Upper lobe of left lung (tissue), 6 donors: ENCODE data around the gene CYP2W1. TPM values are rescaled to one million over a fixed set of nuclear protein-coding genes. Genes with fewer than 3 reads are reported as not detected.
A peak's percentile ranks its signal among the peaks of the same experiment; 100 is the strongest.

Experiments
- ATAC-seq, 2 donors: fragments of 200-7000 bp; cut with Tn5 transposase; one replicate each; pipeline ENCODE4 v1.9.1; 2022; ENCODE audit warnings: mild to moderate bottlenecking in 2 of 2, moderate library complexity in 2 of 2; ENCODE audit not compliant: low FRiP score in 2 of 2
- DNase-seq, 2 donors: peaks; one replicate each; pipeline ENCODE4 v3.0.0-alpha.2; 2019 to 2020
- H3K27ac ChIP-seq, 4 donors: fragments of 200-600 bp; sonication (generic); one replicate each; pipeline ENCODE4 v1.5.1; 2016 to 2019
- H3K27me3 ChIP-seq, 4 donors: fragments of 200-600 bp; sonication (generic); one replicate each; pipeline ENCODE4 v1.5.1; 2017 to 2019
- H3K36me3 ChIP-seq, 4 donors: fragments of 200-600 bp; sonication (generic); one replicate each; pipeline ENCODE4 v1.5.1; 2016 to 2019
- H3K4me1 ChIP-seq, 4 donors: fragments of 200-600 bp; sonication (generic); one replicate each; pipeline ENCODE4 v1.5.1; 2018 to 2019
- H3K4me3 ChIP-seq, 4 donors: fragments of 200-600 bp; sonication (generic); one replicate each; pipeline ENCODE4 v1.5.1; 2017 to 2019; ENCODE audit warnings: mild to moderate bottlenecking in 2 of 4, moderate library complexity in 1 of 4
- H3K9me3 ChIP-seq, 4 donors: fragments of 200-600 bp; sonication (generic); one replicate each; pipeline ENCODE4 v1.5.1; 2018 to 2019
- CTCF ChIP-seq, 6 experiments: fragments of 450-650 bp in 4 of 6; fragments of 200-600 bp in 2 of 6; sonication (generic) in 2 of 6; IDR thresholded peaks; one replicate each; pipeline ENCODE4 v1.5.1; 2016 to 2019; ENCODE audit warnings: antibody characterized with exemption in 6 of 6
- EP300 ChIP-seq, 4 donors: sonication (generic); formaldehyde crosslinking; IDR thresholded peaks; one replicate each; pipeline ENCODE4 v1.5.1; 2017; ENCODE audit warnings: antibody characterized with exemption in 4 of 4, control low read depth in 2 of 4
- POLR2A ChIP-seq, 4 donors: fragments of 450-650 bp; IDR thresholded peaks; one replicate each; pipeline ENCODE4 v1.5.1; 2016 to 2017; ENCODE audit warnings: antibody characterized with exemption in 4 of 4, mild to moderate bottlenecking in 2 of 4
- POLR2AphosphoS5 ChIP-seq, 2 donors: sonication (generic); formaldehyde crosslinking; IDR thresholded peaks; one replicate each; pipeline ENCODE4 v1.5.1; 2017; ENCODE audit warnings: antibody characterized with exemption in 2 of 2
- WGBS, 2 donors: methylation state at CpG; one replicate each; pipeline ENCODE4 v1.1.5; 2017 to 2018; 5-methylcytosine and 5-hydroxymethylcytosine counted together
- total RNA-seq, 6 donors: library from RNA; depleted of rRNA in 4 of 6; stranded (reverse); fragments of >200 nt in 4 of 6; gene quantifications; one replicate each; pipeline versions ENCODE4 v1.1.0 to v1.2.1, GENCODE V29; 2016 to 2021
- donor health status: DM: no; HTN: no; CAD: no; lungs with moderate emphysema.
- donor health status: DM: no; HTN: yes; CAD: no; lungs with severe emphysema.

CYP2W1 gene
- total RNA-seq, 6 donors from 2014 or later = not detected

GRCh38 chr7:945556-946255 is 37.3 kb upstream of the CYP2W1 start:
- Histone ChIP-seq H3K4me1 (peaks cover 0 to 20% (median 2%) of the 10 kb centered on the region in 4 donors), H3K36me3 (no peaks in the 10 kb centered on the region), H3K4me3 (peak overlapping the region in 3 of 4 donors; percentile 40 to 50 (median 45)), H3K9me3 (peaks cover 0 to 4% (median 0%) of the 10 kb centered on the region in 4 donors), H3K27ac (peak overlapping the region; percentile 65 to 89 (median 78)), H3K27me3 (no peaks in the 10 kb centered on the region)
- TF ChIP-seq POLR2AphosphoS5 (IDR thresholded peaks at IDR 0.05) = peak; percentile 11 to 51
- no peak for TF ChIP-seq EP300 (IDR thresholded peaks at IDR 0.05)
- peak in 3 of 4 donors; percentile 36 to 80 (median 38) for TF ChIP-seq POLR2A (IDR thresholded peaks at IDR 0.05)
- ATAC-seq (peak; percentile 76 to 97), DNase-seq (peak; percentile 88 to 92)
- 62 to 65% methylated on average over 13 to 20 of the region's 30 CpGs for WGBS, 2 donors

- DNase-seq (peak in 1 of 2 donors; percentile 51), ATAC-seq (no peak)
- Histone ChIP-seq H3K9me3 (no peaks in the 10 kb centered on the region), H3K4me3 (peak overlapping the region in 3 of 4 donors; percentile 40 to 50 (median 45)), H3K4me1 (peaks cover 0 to 20% (median 2%) of the 10 kb centered on the region in 4 donors), H3K27me3 (no peaks in the 10 kb centered on the region), H3K27ac (peak overlapping the region; percentile 65 to 89 (median 78)), H3K36me3 (no peaks in the 10 kb centered on the region)
- 76 to 84% methylated on average over 16 to 22 of the region's 29 CpGs for WGBS, 2 donors
- TF ChIP-seq POLR2A (IDR thresholded peaks at IDR 0.05) = no peak
- TF ChIP-seq CTCF (IDR thresholded peaks at IDR 0.05) = no peak
Observed at GRCh38 chr7:946256-946996, 36.6 kb upstream of the CYP2W1 start.

- DNase-seq (peak in 1 of 2 donors; percentile 71), ATAC-seq (no peak)
- no peak overlapping the region for H3K4me3 ChIP-seq
- H3K36me3 ChIP-seq = no peaks in the 10 kb centered on the region
- WGBS, 2 donors = 90 to 93% methylated on average over 37 of the region's 37 CpGs
- H3K27ac ChIP-seq = no peak overlapping the region
- TF ChIP-seq POLR2AphosphoS5 (IDR thresholded peaks at IDR 0.05) (no peak), EP300 (IDR thresholded peaks at IDR 0.05) (no peak), CTCF (IDR thresholded peaks at IDR 0.05) (no peak), POLR2A (IDR thresholded peaks at IDR 0.05) (no peak)
- H3K4me1 ChIP-seq = peaks cover 0 to 24% (median 3%) of the 10 kb centered on the region in 4 donors
- no peaks in the 10 kb centered on the region for H3K9me3 ChIP-seq
- no peaks in the 10 kb centered on the region for H3K27me3 ChIP-seq
Observed at GRCh38 chr7:947391-948210, 35.4 kb upstream of the CYP2W1 start.

- no peak overlapping the region for H3K4me3 ChIP-seq
Observed at GRCh38 chr7:949021-949934, 33.7 kb upstream of the CYP2W1 start.

More at GRCh38 chr7:949021-949934, 33.7 kb upstream of the CYP2W1 start:
- TF ChIP-seq POLR2A (IDR thresholded peaks at IDR 0.05) (no peak), CTCF (IDR thresholded peaks at IDR 0.05) (no peak), EP300 (IDR thresholded peaks at IDR 0.05) (no peak), POLR2AphosphoS5 (IDR thresholded peaks at IDR 0.05) (no peak)
- Histone ChIP-seq H3K36me3 (no peaks in the 10 kb centered on the region), H3K9me3 (no peaks in the 10 kb centered on the region), H3K27ac (no peak overlapping the region), H3K4me1 (peaks cover 9 to 41% (median 15%) of the 10 kb centered on the region in 4 donors), H3K27me3 (no peaks in the 10 kb centered on the region)
- 85 to 86% methylated on average over 19 to 26 of the region's 28 CpGs for WGBS, 2 donors
- ATAC-seq (no peak), DNase-seq (peak in 1 of 2 donors; percentile 75)
